SK-N-SH (cell line): ENCODE measurements around the gene POC1B. TPM values are rescaled to one million over a fixed set of nuclear protein-coding genes. Genes with fewer than 3 reads are reported as not detected.

Experiments used
- CTCF ChIA-PET: fragments of 300-600, 350-600 bp; formaldehyde crosslinking; extraction: SDS; loops from one replicate; lab custom pipeline; 2021; lab: Yijun Ruan, JAX
- POLR2A ChIA-PET: fragments of 350-600 bp; sonication (Branson Sonifier 250); formaldehyde crosslinking; extraction: SDS; loops from one replicate; lab custom pipeline; 2020; ENCODE audit warnings: antibody characterized with exemption, inconsistent platforms; lab: Yijun Ruan, JAX
- DNase-seq: peaks from one replicate; pipeline ENCODE4 v3.0.0; 2012
- H2AFZ ChIP-seq: fragments of 200-600 bp; sonication (generic); 2 replicates; pipeline ENCODE4 v1.8.1; 2016; ENCODE audit warnings: antibody characterized with exemption, mild to moderate bottlenecking, low read depth
- H3F3A ChIP-seq: fragments of 200-600 bp; sonication (generic); replicated peaks from 2 replicates; pipeline ENCODE3; 2016; ENCODE audit warnings: antibody characterized with exemption, mild to moderate bottlenecking; ENCODE audit not compliant: insufficient read depth
- H3K27ac ChIP-seq, 2 experiments: fragments of 200-500 bp in 1 of 2; fragments of 200-600 bp in 1 of 2; sonication (Bioruptor generic) in 1 of 2; sonication (generic), shearing (Covaris generic) in 1 of 2; 2 replicates each; pipeline versions ENCODE4 v1.5.1 to v1.6.1; 2014 to 2016; ENCODE audit warnings: low read depth in 2 of 2, inconsistent platforms in 1 of 2, low read length in 1 of 2, mild to moderate bottlenecking in 1 of 2, mixed read lengths in 1 of 2
- H3K27me3 ChIP-seq: fragments of 200-600 bp; sonication (generic), shearing (Covaris generic); 2 replicates; pipeline ENCODE4 v1.6.1; 2016; ENCODE audit warnings: mixed run types; ENCODE audit not compliant: insufficient read depth
- H3K36me3 ChIP-seq, 2 experiments: fragments of 200-500 bp in 1 of 2; fragments of 200-600 bp in 1 of 2; sonication (Bioruptor generic) in 1 of 2; sonication (generic) in 1 of 2; replicated peaks in 1 of 2; 2 replicates each; pipeline versions ENCODE3 to v1.5.1; 2014 to 2016; ENCODE audit warnings: low read length in 1 of 2, mild to moderate bottlenecking in 1 of 2; ENCODE audit not compliant: insufficient read depth in 2 of 2, control insufficient read depth in 1 of 2
- H3K4me1 ChIP-seq, 2 experiments: fragments of 200-500 bp in 1 of 2; fragments of 200-600 bp in 1 of 2; sonication (Bioruptor generic) in 1 of 2; sonication (generic), shearing (Covaris generic) in 1 of 2; 2 replicates each; pipeline versions ENCODE4 v1.5.1 to v1.6.1; 2014 to 2016; ENCODE audit warnings: low read depth in 1 of 2, low read length in 1 of 2, mixed run types in 1 of 2; ENCODE audit not compliant: insufficient read depth in 2 of 2, control insufficient read depth in 1 of 2
- H3K4me2 ChIP-seq: fragments of 200-600 bp; sonication (generic), shearing (Covaris generic); 2 replicates; pipeline ENCODE4 v1.6.1; 2017; ENCODE audit warnings: mixed run types
- H3K4me3 ChIP-seq, 2 experiments: fragments of 200-500 bp in 1 of 2; fragments of 200-600 bp in 1 of 2; sonication (Bioruptor generic) in 1 of 2; sonication (generic), shearing (Covaris generic) in 1 of 2; 2 replicates each; pipeline versions ENCODE4 v1.5.1 to v1.8.1; 2014 to 2016; ENCODE audit warnings: low read depth in 2 of 2, inconsistent platforms in 1 of 2, low read length in 1 of 2, mild to moderate bottlenecking in 1 of 2, mixed read lengths in 1 of 2, moderate library complexity in 1 of 2
- H3K79me2 ChIP-seq: fragments of 200-600 bp; sonication (generic); 2 replicates; pipeline ENCODE4 v1.8.1; 2017; ENCODE audit warnings: mild to moderate bottlenecking; ENCODE audit not compliant: insufficient read depth
- H3K9ac ChIP-seq: fragments of 200-600 bp; sonication (generic); 2 replicates; pipeline ENCODE4 v1.6.1; 2017; ENCODE audit warnings: mixed run types
- H3K9me2 ChIP-seq: fragments of 200-600 bp; sonication (generic); 2 replicates; pipeline ENCODE4 v1.6.1; 2017; ENCODE audit warnings: mixed run types
- H3K9me3 ChIP-seq: fragments of 200-600 bp; sonication (generic); 2 replicates; pipeline ENCODE4 v1.6.1; 2017; ENCODE audit warnings: mixed run types, mild to moderate bottlenecking, moderate library complexity
- H4K20me1 ChIP-seq: fragments of 200-600 bp; sonication (generic); 2 replicates; pipeline ENCODE4 v1.6.1; 2017; ENCODE audit warnings: mild to moderate bottlenecking, mixed run types; ENCODE audit not compliant: insufficient read depth
- ELF1 ChIP-seq: IDR thresholded peaks from 2 replicates; pipeline ENCODE4 v1.4.0; 2012
- EP300 ChIP-seq, 2 experiments: IDR thresholded peaks; 2 replicates each; pipeline versions ENCODE4 v1.4.0 to v1.6.1; 2012; ENCODE audit warnings: borderline replicate concordance in 1 of 2, low read depth in 1 of 2, low read length in 1 of 2
- EZH2phosphoT487 ChIP-seq: fragments of 200-600 bp; sonication (generic); IDR thresholded peaks from 2 replicates; pipeline ENCODE4 v1.6.1; 2017; ENCODE audit warnings: low read depth, mixed run types, mild to moderate bottlenecking, antibody characterized with exemption, moderate library complexity, borderline replicate concordance
- FOSL2 ChIP-seq: IDR thresholded peaks from 2 replicates; pipeline ENCODE4 v1.4.0; 2012; ENCODE audit warnings: low read depth, mild to moderate bottlenecking, moderate library complexity, borderline replicate concordance
- GABPA ChIP-seq: IDR thresholded peaks from 2 replicates; pipeline ENCODE4 v1.4.0; 2012; ENCODE audit warnings: low read depth, mild to moderate bottlenecking
- MXI1 ChIP-seq: IDR thresholded peaks from 2 replicates; pipeline ENCODE4 v1.6.1; 2012; ENCODE audit warnings: mild to moderate bottlenecking, low read depth, low read length, improper control_type of control experiment
- NFIC ChIP-seq: IDR thresholded peaks from 2 replicates; pipeline ENCODE4 v1.4.0; 2012; ENCODE audit warnings: borderline replicate concordance
- POLR2AphosphoS5 ChIP-seq: IDR thresholded peaks from 2 replicates; pipeline ENCODE4 v1.6.1; 2012; ENCODE audit warnings: low read depth, low read length
- RAD21 ChIP-seq: IDR thresholded peaks from 2 replicates; pipeline ENCODE4 v1.6.1; 2012; ENCODE audit warnings: mild to moderate bottlenecking, low read length
- RFX5 ChIP-seq: IDR thresholded peaks from 2 replicates; pipeline ENCODE4 v1.6.1; 2012; ENCODE audit warnings: mild to moderate bottlenecking, improper control_type of control experiment, low read length
- SIN3A ChIP-seq: IDR thresholded peaks from 2 replicates; pipeline ENCODE4 v1.6.1; 2012; ENCODE audit warnings: low read depth, mild to moderate bottlenecking, low read length, moderate library complexity, borderline replicate concordance
- TEAD4 ChIP-seq: IDR thresholded peaks from 2 replicates; pipeline ENCODE4 v1.4.0; 2012; ENCODE audit warnings: mild to moderate bottlenecking, borderline replicate concordance; ENCODE audit not compliant: insufficient read depth
- WGBS: methylation state at CpG from one replicate; pipeline ENCODE4 v1.1.6; 2017; ENCODE audit warnings: low lambda C conversion rate; 5-methylcytosine and 5-hydroxymethylcytosine counted together
- polyA plus RNA-seq, 3 experiments: library from polyadenylated mRNA; depleted of rRNA; stranded (reverse); fragments of >200 nt; gene quantifications; 2 replicates each; pipeline ENCODE4 v1.2.3, GENCODE V29; 2012
- TF ChIP-seq, protein P1 (sequence below): IDR thresholded peaks from 2 replicates; pipeline ENCODE4; 2012
- TF ChIP-seq, protein P2 (sequence below): IDR thresholded peaks from 2 replicates; pipeline ENCODE4 v1.4.0; 2012; ENCODE audit warnings: low read depth, borderline replicate concordance
- TF ChIP-seq, protein P3 (sequence below): fragments of 150-350 bp; IDR thresholded peaks from 2 replicates; pipeline ENCODE4 v1.6.1; 2017; ENCODE audit warnings: antibody characterized with exemption, low read length, low read depth, borderline replicate concordance

The POC1B gene
- polyA plus RNA-seq, 1 of the 3 experiments (the other 2 are of a cell fraction): 4.0 TPM

DNA sequence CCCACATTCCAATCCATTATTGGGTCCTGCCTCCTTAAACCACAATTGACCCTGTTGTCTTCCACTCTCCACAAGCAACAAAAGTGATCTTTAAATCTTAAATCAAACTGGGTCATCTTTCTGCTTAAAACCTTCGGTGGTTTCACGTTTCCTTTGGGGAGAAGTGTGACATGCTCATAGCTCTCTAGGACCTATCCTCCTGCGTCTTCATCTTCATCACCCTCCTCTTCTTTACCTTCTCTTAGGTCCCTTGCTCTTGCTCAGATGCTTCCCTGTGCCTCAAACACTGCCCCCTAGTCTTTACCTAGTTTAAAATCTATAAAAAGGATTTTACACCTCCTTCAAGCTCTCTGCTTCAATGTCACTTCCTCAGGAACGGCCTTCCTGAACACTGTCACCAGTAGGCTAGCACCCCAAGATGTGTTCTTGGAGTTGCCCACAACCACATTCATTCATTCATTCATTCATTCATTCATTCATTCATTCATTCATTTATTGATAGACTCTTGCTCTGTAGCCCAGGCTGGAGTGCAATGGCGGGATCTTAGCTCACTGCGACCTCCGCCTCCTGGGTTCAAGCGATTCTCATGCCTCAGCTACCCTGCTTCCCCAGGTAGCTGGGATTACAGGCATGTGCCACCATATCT is 48.1 kb downstream of the POC1B start:
- WGBS: 99% methylated on average over 8 of the region's 8 CpGs
- Histone ChIP-seq H3K36me3 (no peaks in the 10 kb centered on the region), H3K4me3 (no peak overlapping the region), H3K4me2 (no peak overlapping the region), H3K9me3 (no peaks in the 10 kb centered on the region), H3K4me1 (0 out of 4 replicates have a peak, but pooled peaks cover 0 to 5% of the 10 kb centered on the region in 2 experiments), H3K79me2 (no peaks in the 10 kb centered on the region), H3K27ac (no peak overlapping the region), H3K9me2 (no peaks in the 10 kb centered on the region), H2AFZ (no peak overlapping the region), H3K9ac (no peak overlapping the region), H3K27me3 (no peaks in the 10 kb centered on the region), H3F3A (peaks cover 7% of the 10 kb centered on the region), H4K20me1 (no peaks in the 10 kb centered on the region)
- DNase-seq: no peak
- POLR2A ChIA-PET: no interaction called here
- TF ChIP-seq SIN3A: no peak
- TF ChIP-seq, protein P1, sequence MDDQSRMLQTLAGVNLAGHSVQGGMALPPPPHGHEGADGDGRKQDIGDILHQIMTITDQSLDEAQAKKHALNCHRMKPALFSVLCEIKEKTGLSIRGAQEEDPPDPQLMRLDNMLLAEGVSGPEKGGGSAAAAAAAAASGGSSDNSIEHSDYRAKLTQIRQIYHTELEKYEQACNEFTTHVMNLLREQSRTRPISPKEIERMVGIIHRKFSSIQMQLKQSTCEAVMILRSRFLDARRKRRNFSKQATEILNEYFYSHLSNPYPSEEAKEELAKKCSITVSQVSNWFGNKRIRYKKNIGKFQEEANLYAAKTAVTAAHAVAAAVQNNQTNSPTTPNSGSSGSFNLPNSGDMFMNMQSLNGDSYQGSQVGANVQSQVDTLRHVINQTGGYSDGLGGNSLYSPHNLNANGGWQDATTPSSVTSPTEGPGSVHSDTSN: no peak
- TF ChIP-seq GABPA: no peak
- TF ChIP-seq, protein P2, sequence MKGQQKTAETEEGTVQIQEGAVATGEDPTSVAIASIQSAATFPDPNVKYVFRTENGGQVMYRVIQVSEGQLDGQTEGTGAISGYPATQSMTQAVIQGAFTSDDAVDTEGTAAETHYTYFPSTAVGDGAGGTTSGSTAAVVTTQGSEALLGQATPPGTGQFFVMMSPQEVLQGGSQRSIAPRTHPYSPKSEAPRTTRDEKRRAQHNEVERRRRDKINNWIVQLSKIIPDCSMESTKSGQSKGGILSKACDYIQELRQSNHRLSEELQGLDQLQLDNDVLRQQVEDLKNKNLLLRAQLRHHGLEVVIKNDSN: no peak
- no peak for TF ChIP-seq RAD21
- no peak for TF ChIP-seq MXI1
- no peak for TF ChIP-seq RFX5
- TF ChIP-seq, protein P3, sequence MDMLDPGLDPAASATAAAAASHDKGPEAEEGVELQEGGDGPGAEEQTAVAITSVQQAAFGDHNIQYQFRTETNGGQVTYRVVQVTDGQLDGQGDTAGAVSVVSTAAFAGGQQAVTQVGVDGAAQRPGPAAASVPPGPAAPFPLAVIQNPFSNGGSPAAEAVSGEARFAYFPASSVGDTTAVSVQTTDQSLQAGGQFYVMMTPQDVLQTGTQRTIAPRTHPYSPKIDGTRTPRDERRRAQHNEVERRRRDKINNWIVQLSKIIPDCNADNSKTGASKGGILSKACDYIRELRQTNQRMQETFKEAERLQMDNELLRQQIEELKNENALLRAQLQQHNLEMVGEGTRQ: no peak
- TF ChIP-seq NFIC: no peak
- no peak for TF ChIP-seq POLR2AphosphoS5
- TF ChIP-seq ELF1: no peak
- TF ChIP-seq TEAD4: no peak
- CTCF ChIA-PET: no interaction called here

DNA sequence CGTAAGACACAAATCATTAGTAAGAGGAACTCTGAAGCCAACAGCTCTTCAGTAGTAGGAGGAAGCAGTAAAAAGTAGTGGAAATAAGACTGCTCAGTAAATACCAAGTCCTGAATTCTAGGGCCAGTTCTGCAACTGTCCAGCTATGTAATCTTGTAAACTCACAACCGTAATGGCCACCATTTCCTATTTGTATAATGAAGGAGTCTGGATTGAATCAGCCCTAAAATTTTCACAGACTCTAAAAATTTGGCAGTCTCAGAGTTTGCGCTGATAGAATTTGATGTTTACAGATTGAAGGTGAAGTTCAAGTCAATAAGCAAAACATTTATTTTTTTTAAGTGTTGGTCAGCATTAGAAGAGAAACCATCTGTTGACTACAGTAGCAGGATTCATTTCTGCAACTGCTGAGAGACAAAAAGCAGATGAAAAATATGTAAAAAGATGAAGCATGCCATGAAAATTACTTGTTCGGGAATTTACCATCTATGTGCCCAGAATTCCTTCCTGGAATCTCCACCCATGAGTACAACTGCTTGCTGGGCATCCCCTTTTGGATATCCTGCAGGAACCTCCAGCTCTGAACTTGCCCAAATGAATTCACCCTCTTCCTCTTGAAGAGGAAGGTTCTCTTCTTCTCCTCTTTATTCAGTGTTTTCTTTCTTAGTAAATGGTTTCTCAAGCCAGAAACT is 48.8 kb downstream of the POC1B start:
- no peaks in the 10 kb centered on the region for H4K20me1 ChIP-seq
- no peak overlapping the region for H2AFZ ChIP-seq
- no peaks in the 10 kb centered on the region for H3K9me3 ChIP-seq
- POLR2A ChIA-PET: no interaction called here
- H3K36me3 ChIP-seq: no peaks in the 10 kb centered on the region
- WGBS: 93% methylated on average over 4 of the region's 4 CpGs
- no peak overlapping the region for H3K4me3 ChIP-seq
- H3K9ac ChIP-seq: no peak overlapping the region
- 0 out of 4 replicates have a peak, but pooled peaks cover 0 to 5% of the 10 kb centered on the region in 2 experiments for H3K4me1 ChIP-seq
- no peak overlapping the region for H3K4me2 ChIP-seq
- TF ChIP-seq FOSL2: no peak
- TF ChIP-seq EZH2phosphoT487: no peak
- TF ChIP-seq EP300 (IDR thresholded peaks at IDR 0.05; ENCODE audit: borderline replicate concordance in 1 of 2, low read depth in 1 of 2, low read length in 1 of 2): no peak
- TF ChIP-seq GABPA: no peak
- TF ChIP-seq, all 33 proteins: peak for 0
- H3K27me3 ChIP-seq: no peaks in the 10 kb centered on the region
- no peaks in the 10 kb centered on the region for H3K9me2 ChIP-seq
- H3K27ac ChIP-seq: no peak overlapping the region
- peaks cover 14% of the 10 kb centered on the region for H3F3A ChIP-seq
- no peaks in the 10 kb centered on the region for H3K79me2 ChIP-seq
- no peak for DNase-seq
- CTCF ChIA-PET: interaction anchor here (1.0 kb wide), 1 partner anchor 460 kb away, joined by 3 read pairs; no protein-coding TSS in a partner anchor
